ENCODE measurements around the gene CFAP52. TPM values are rescaled to one million over a fixed set of nuclear protein-coding genes. Genes with fewer than 3 reads are reported as not detected.
A peak's percentile ranks its signal among the peaks of the same experiment; 100 is the strongest.

CFAP52 gene
- polyA plus RNA-seq, 2 of the 4 experiments (the other 2 are of a cell fraction) = 0.23 TPM; not detected in 1

DNA sequence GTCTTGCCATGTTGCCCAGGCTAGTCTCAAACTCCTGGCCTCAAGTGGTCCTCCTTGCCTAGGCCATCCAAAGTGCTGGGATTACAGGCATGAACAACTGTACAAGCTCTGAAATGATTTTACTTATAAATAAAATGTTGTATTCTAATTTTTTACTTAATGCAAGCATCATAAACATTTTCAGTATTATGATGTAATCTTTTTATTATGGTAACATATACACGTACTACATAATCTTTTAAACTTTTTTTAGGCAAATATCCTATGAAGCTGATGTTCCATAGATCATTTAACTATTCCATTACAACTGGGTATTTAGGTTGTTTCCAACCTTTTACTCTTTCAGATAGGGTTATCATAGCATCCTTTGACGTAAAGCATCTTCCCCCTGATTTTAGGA is 35.1 kb downstream of the CFAP52 start:
- TF ChIP-seq E2F6 (IDR thresholded peaks at IDR 0.05; ENCODE audit: borderline replicate concordance, low read depth) = no peak
- no peak for TF ChIP-seq EHMT2 (IDR thresholded peaks at IDR 0.05; ENCODE audit: low read depth)
- no peak for TF ChIP-seq CBX2 (IDR thresholded peaks at IDR 0.05; ENCODE audit: borderline replicate concordance, low read depth)
- TF ChIP-seq JUN (IDR thresholded peaks at IDR 0.05) = no peak
- no peak for TF ChIP-seq PHF8 (IDR thresholded peaks at IDR 0.05; ENCODE audit: borderline replicate concordance, low read depth)
- TF ChIP-seq JUNB (IDR thresholded peaks at IDR 0.05) = no peak
- POLR2A ChIA-PET = no interaction called here
- CTCF ChIA-PET = interaction anchor here (1.0 kb wide), 2 partner anchors 13 to 319 kb away, joined by 3 to 4 read pairs; no protein-coding TSS in a partner anchor
- WGBS (ENCODE audit: missing lambda C conversion rate) = 35% methylated on average over 2 of the region's 2 CpGs
- Histone ChIP-seq H3K4me1 (no peaks in the 10 kb centered on the region), H3K27ac (no peak overlapping the region), H3K4me3 (no peak overlapping the region), H3K4me2 (no peak overlapping the region), H3K9me3 (no peaks in the 10 kb centered on the region)
- no peak for DNase-seq (ENCODE audit: low read depth in 1 of 2, low spot score in 1 of 2)
- no peak for FAIRE-seq
- no peak for ATAC-seq

DNA sequence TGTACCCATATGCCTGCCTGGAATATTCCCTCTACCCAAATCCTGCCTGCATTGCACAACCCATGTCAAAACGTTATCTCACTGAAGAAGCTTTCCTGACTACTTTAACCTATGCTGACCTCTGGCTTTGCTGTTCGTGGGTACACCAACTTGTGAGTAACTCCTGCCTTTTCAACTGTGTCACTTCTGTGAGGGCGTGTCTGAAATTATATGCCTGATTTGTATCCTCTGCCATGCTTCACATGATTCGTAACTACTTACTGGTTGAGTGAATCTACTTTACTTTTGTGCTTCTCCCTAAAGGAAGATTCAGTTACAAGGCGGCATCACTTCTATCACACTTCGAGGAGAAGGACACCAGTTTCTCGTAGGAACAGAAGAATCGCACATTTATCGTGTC is 35.6 kb downstream of the CFAP52 start:
- FAIRE-seq (peak; percentile 85), DNase-seq (ENCODE audit: low read depth in 1 of 2, low spot score in 1 of 2) (no peak), ATAC-seq (no peak)
- WGBS (ENCODE audit: missing lambda C conversion rate) = 52% methylated on average over 9 of the region's 9 CpGs
- H3K4me1 ChIP-seq = no peaks in the 10 kb centered on the region
- TF ChIP-seq HDAC2 (IDR thresholded peaks at IDR 0.05) = no peak
- TF ChIP-seq PHF8 (IDR thresholded peaks at IDR 0.05; ENCODE audit: borderline replicate concordance, low read depth) = no peak
- no peak for TF ChIP-seq SREBF2 (IDR thresholded peaks at IDR 0.05)
- TF ChIP-seq RCOR1 (IDR thresholded peaks at IDR 0.05; ENCODE audit: low read depth, low read length) = no peak
- no peak for TF ChIP-seq CBX2 (IDR thresholded peaks at IDR 0.05; ENCODE audit: borderline replicate concordance, low read depth)
- TF ChIP-seq POLR2A (IDR thresholded peaks at IDR 0.05; ENCODE audit: low read length) = no peak
- TF ChIP-seq GATA3 (IDR thresholded peaks at IDR 0.05; ENCODE audit: borderline replicate concordance) = no peak
- TF ChIP-seq RFX5 (IDR thresholded peaks at IDR 0.05) = no peak
- TF ChIP-seq HOXA7 (CRISPR knock-in tag; IDR thresholded peaks at IDR 0.05) = no peak
- no peak for TF ChIP-seq EHF (CRISPR knock-in tag; IDR thresholded peaks at IDR 0.05)
- TF ChIP-seq ZSCAN20 (CRISPR knock-in tag; IDR thresholded peaks at IDR 0.05) = no peak
- TF ChIP-seq CHD4 (IDR thresholded peaks at IDR 0.05; ENCODE audit: borderline replicate concordance) = no peak
- no peak for TF ChIP-seq CBX8 (IDR thresholded peaks at IDR 0.05)
- ChIA-PET POLR2A (no interaction called here), CTCF (interaction anchor here (1.0 kb wide), 2 partner anchors 14 to 318 kb away, joined by 3 to 4 read pairs; no protein-coding TSS in a partner anchor)
- H3K4me2 ChIP-seq = no peak overlapping the region
- no peak overlapping the region for H3K27ac ChIP-seq
- H3K4me3 ChIP-seq = no peak overlapping the region
- no peaks in the 10 kb centered on the region for H3K9me3 ChIP-seq

DNA sequence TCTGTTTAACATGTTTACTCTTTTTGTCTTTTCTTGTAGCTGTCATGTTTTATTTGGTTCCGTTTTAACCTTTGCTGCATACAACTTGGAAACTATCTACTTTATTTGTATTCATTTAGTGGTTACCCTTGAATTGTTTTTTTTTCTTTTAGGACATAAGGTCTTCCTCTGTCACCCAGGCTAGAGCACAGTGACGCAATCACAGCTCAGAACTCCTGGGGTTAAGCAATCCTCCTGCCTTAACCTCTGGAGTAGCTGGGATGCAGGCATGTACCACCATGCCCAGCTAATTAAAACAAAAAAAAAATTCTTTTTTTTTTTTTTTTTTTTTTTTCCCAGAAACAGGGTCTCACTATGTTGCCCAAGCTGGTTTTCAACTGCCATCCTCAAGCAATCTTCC is 39.0 kb downstream of the CFAP52 start:
- Histone ChIP-seq H3K4me1 (no peaks in the 10 kb centered on the region), H3K27ac (no peak overlapping the region), H3K9me3 (no peaks in the 10 kb centered on the region), H3K4me2 (no peak overlapping the region), H3K4me3 (no peak overlapping the region)
- DNase-seq (ENCODE audit: low read depth in 1 of 2, low spot score in 1 of 2) (no peak), ATAC-seq (no peak), FAIRE-seq (peak; percentile 82)
- WGBS (ENCODE audit: missing lambda C conversion rate) = 43% methylated on average over 2 of the region's 2 CpGs
- TF ChIP-seq ZNF302 (CRISPR knock-in tag; IDR thresholded peaks at IDR 0.05) = no peak
- no peak for TF ChIP-seq POLR2A (IDR thresholded peaks at IDR 0.05; ENCODE audit: low read length)
- TF ChIP-seq TFCP2L1 (CRISPR knock-in tag; IDR thresholded peaks at IDR 0.05) = no peak
- TF ChIP-seq CEBPB (IDR thresholded peaks at IDR 0.05) = peak; percentile 57 to 69; a peak in 3 of 4 replicates
- ChIA-PET CTCF (interaction anchor here (0.6 to 0.7 kb wide), 2 partner anchors 35 to 38 kb away, joined by 3 read pairs; no protein-coding TSS in a partner anchor), POLR2A (no interaction called here)

- DNase-seq (ENCODE audit: low read depth in 1 of 2, low spot score in 1 of 2) (no peak), FAIRE-seq (no peak), ATAC-seq (no peak)
- TF ChIP-seq MAFK (IDR thresholded peaks at IDR 0.05; ENCODE audit: partially characterized antibody) (peak; percentile 87), SREBF2 (IDR thresholded peaks at IDR 0.05) (no peak)
- Histone ChIP-seq H3K27ac (no peak overlapping the region), H3K9me3 (peaks cover 36% of the 10 kb centered on the region), H3K4me1 (no peaks in the 10 kb centered on the region), H3K4me3 (no peak overlapping the region), H3K4me2 (no peak overlapping the region)
- ChIA-PET CTCF (interaction anchor here (0.8 kb wide), 1 partner anchor 9 kb away, joined by 3 read pairs; no protein-coding TSS in a partner anchor), POLR2A (no interaction called here)
These were observed 46.5 kb downstream of the CFAP52 start for GRCh38 chr17:9622961-9623360.

Measured in A549 (cell line).